Activated CD4-positive, CD25-positive, alpha-beta regulatory T cell (primary cell): ENCODE data around the gene ANO9.
A peak's percentile ranks its signal among the peaks of the same experiment; 100 is the strongest.
"Not testable (repeated sequence)": the region's sequence is repeated elsewhere in the genome, so short reads cannot be mapped to it uniquely, and the experiment has no call there.

Experiments
- DNase-seq, 4 experiments: peaks; one replicate each; lab custom pipeline; 2025; lab: John Stamatoyannopoulos, UW

ANO9 gene

DNA sequence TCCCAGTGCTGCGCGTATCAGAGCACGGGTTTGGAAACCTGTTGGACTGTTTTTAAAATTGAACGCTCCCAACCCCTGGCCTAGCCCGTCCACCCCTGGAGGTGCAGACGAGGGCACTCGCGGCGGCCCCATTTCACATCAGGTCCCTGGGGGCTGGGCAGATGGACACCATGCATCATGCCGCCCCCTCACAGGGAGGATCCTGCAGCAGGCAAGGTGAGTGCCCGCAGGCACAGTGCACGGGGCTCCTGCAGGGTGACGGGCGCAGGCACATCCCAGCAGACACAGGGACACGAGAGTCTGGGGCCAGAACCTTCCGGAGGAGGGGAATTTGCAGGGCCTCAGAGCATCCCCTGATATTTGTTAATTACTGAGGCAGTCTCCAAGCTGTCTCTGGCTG lies 7.3 kb downstream of the ANO9 start:
- DNase-seq: no peak

DNA sequence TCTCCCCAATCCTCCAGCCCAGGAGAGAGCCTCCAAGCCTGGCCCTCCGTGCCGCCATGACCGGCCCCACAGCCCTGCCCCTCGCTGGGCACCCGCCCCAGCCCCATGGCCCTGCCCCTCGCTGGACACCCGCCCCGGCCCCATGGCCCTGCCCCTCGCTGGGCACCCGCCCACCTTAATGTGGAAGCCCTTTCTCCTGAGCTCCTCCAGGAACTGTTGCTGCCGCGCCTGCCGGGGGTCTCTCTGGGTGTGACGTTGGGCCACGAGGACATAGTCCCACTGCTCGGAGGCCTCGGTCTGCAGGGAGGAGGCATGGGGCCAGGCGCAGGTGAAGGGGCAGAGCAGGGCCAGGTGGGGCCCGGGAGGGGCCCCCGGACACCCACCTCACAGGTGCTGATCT lies 8.2 kb downstream of the ANO9 start:
- DNase-seq: no peak

DNA sequence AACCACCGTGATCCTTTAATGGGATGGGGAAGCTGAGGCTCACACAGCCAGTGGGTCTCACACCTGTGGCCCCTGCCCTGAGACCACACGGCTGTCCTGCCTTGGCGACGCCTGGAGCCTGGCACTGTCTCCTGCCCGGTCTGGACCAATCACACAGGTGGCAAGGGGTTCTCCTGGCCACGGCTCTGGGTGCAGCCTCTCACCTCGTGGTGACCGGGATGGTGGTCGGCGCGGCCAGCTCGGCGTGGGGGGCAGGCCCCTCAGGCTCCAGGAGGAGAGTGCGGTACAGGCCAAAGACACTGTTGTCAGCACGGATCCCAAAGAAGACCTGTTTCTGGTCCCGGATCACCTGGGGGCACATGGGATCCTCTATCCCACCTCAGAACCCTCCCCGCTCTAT lies 8.7 kb downstream of the ANO9 start:
- no peak for DNase-seq

DNA sequence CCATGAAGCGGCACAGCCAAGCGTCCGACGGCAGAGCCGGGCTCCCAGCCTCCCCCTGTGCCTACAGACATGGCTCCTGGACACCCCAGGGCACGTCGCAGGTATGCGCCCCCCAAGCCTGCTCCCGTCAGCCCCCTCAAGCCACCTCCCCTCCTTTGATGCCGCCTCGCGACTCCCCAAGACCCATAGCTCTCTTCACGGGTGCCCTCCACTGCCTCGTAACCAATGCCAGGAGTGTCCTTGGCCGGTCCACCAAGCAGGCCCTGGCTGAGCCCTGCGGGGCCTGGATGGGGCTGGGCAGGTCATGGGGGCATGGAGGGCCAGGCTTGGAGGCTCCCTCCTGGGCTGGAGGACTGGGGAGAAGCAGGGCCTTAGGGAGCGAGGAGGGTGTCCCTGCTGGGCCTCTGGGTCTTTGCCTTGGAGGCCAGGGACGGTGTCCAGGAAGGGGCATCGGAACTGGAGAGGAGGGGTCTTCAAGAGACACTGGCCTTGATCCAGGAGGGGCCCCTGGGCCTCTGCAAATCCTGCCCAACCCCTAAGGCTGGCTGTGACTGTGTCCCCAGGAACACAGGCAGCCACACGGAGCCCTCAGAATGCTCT lies 9.2 kb downstream of the ANO9 start:
- DNase-seq: no peak

DNA sequence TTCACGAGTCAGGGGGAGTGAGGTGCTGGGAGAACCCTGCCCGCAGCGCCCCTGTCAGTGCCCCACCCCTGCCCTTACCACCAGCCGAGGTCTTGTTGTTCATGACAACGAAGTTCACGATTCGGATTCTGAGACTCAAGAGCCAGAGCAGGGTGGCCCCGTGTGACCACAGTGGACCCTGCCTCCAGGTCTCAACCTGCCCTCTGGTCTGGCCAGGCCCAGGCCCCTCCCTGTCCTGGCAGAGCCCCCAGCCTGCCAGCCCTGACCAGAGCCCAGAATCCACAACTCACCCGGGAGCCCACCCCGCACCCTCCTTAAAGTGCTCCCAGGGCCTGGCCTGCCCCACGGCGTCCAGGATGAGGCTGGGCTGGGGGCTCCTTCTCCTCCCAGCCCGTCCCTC lies 9.9 kb downstream of the ANO9 start:
- DNase-seq: no peak

DNA sequence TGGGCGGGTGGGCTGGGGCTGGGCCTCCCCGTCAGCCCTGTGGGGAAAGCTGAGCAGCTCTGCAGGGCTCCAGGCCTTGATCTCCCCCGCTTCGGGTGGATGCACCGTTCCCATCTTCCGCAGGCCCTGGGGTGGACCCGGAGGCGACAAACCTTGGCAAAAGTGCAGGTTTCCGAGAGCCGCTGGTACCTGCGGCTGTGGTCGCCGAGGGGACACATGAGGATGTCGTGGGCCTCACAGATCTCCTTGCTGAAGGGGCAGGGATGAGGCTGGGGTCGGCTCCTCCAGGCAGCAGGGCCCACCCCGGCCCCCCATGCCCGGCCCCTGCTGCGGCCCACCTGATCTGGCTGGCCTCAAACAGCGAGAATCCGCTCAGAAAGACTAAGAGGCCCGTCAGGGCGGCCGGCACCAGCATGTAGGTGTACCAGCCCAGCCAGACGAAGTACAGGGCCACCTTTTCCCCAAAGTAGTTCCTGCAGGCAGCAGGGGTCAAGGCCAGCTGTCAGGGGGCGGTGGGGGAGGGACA lies 11.8 kb downstream of the ANO9 start:
- DNase-seq: no peak

DNA sequence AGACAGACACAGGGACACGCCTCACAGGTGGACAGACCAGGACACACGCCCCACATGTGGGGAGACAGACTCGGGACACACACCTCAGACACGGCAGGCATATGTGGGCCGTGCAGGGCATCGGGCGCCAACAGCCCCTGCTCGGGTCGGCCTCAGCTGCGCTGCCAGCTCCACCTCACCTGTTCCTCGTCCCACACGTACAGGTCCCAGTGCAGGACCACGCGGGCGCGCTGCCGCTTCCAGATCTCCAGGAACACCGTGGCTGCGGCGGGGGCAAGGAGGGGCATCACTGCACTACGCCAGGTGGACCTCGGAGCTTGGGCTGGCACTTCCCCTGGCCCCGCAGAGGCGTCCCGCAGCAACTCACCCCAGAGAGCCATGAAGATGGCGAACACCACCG lies 12.4 kb downstream of the ANO9 start:
- DNase-seq: no peak

DNA sequence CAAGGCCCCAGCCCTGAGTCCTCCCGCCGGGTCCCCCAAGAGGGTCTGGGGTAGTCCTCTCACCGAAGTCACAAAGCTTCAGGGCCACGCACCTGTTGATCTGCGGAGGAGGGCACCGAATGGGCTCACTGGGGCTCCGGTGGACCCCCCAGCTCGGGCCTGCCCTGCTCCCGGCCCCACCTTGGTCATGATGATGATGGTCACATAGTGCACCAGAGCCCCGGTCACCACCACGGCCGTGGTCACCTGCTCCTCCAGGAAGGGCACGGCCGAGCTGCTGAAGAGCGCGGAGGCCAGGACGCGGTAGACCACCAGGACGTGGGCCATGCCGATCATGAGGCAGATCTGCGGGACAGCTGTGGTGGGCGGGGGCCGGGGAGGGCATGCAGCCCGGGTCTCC lies 13.5 kb downstream of the ANO9 start:
- no peak for DNase-seq

DNA sequence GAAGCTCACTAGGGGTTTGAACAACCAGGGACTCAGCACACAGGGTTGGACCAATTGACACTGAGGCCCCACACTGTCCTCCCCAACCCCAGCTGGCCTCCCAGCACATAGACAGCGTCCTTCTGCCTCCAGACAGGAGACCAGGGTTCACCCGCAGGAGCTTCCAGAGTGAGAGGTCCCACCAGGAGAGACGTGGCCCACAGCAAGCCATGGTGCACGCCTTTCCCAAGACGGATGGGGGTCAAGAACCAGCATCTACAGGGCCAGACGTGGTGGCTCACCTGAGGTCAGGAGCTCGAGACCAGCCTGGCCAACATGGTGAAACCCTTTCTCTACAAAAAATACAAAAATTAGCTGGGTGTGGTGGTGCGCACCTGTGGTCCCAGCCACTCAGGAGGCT lies 15.0 kb downstream of the ANO9 start:
- DNase-seq: no peak

DNA sequence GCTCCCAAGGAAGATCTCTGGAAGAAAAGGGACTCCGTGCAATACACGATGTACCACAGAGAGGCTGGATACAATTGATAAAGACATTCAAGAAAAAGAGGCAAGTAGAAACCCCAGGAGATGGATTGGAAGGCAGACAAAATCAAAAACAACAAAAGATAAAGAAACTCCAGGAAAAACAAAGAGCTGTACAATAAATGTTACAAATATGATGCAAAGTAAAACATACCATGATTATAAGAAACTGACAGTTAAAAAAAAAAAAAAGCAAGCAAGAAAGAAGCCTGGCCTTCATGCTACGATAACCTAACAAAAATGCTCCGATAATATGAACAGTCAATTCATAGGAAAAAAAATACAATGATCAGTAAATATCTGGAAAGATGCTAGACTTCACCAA lies 16.5 kb downstream of the ANO9 start:
- DNase-seq: no peak

DNA sequence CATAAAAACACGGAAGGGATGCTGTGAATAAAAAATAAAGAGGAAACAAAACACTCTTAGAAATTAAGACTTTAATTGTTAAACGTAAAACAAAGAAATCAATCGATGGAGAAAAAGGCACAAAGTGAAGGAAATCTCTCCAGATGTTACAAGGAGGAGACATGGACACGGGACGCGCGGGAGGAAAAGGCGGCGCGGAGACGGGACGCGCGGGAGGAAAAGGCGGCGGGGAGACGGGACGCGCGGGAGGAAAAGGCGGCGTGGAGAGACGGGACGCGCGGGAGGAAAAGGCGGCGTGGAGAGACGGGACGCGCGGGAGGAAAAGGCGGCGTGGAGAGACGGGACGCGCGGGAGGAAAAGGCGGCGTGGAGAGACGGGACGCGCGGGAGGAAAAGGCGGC lies 17.0 kb downstream of the ANO9 start:
- not testable (repeated sequence) for DNase-seq

DNA sequence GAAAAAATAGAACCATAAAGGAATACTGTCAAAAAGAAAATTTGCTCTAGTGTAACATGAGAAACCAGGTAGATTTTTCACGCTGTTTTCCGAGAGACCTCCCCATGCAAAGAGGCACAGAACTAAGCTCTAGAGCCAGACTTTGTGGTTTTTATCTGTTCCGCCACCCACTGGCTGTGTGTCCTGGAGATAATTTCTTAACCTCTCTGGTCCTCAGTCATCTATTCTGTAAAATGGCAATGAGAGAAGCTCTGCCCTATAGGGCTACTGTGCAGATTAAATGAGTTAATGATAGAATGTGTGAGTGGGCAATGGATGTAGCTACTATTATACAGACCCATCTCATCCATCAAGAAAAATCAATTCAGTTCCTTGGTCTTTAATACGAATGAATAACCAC lies 17.6 kb downstream of the ANO9 start:
- no peak for DNase-seq

DNA sequence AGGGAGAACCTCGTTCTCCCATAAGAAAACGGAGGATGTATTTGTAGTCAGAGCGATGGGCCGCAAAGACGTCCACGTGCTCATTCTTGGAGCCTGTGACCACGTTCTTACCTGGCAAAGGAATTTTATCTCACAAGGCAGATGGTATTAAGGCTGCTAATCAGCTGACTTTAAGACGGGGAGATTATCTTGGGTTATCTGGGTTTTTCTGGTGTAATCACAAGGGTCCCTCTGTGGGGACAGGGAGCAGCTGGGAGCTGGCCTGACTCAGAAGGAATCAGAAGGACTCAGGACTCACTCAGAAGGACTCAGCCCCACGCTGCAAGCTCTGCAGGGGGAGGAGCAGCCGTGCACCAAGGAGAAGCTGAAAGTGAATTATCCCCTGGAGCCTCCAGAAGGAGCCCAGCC lies 19.6 kb downstream of the ANO9 start:
- no peak for DNase-seq

DNA sequence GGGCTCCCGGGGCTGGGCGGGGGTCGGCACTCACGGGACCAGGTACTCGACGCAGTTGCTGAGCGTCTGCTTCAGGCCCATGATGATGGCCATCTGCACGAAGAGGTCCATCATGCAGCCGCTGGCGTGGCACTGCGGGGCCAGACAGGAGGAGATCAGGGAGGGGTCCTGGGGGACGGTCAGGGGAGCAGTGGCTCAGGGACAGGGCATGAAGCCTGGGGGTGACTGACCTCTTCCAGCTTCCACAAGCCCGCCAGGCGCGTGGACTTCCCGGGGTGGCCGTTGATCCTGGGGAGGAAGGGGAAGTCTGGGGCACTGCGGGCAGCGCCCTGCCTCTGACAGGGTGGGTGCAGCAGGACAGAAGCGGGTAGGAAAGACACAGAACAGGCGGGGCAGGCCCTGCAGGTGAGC lies 20.9 kb downstream of the ANO9 start:
- DNase-seq: no peak

DNA sequence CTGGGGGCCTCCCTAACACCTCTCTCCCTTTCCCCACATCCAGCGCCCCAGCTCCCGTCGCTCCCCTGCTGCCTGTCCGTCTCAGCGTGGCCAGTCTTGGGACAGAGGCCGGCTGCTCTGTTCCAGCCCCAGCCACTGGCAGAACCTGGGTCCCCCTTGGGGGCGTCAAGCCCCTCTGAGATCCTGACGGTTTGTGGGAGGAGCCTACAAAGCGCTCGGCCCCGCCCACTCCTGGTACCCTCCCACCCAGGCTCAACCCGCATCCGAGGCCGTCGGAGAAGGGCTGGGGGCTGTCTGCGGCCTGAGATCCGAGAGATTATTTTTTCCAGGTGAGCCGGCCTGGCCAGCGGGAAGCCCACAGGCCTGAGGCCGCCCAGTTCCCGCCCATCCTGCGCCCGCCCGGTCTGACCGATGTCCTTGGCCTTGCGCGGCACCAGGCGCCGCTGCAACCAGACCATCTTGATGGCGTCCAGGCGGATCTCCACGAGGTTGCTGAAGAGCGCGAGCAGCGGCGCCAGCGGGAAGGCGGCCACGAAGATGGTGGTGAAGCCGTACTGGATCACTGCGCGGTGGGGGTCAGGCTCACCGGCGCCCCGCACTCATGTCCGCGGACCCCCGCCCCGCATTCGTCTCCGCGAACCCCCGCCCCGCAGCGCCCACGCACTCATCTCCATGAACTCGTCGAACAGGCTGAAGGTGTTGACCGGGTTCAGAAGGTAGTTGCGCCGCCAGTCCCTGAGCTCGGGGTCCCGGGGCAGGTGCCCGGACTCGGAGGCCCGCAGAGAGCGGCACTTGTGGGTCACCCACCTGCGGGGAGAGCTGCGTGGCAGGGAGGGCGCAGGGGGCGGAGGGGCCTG lies 21.5 kb downstream of the ANO9 start:
- no peak for DNase-seq

DNA sequence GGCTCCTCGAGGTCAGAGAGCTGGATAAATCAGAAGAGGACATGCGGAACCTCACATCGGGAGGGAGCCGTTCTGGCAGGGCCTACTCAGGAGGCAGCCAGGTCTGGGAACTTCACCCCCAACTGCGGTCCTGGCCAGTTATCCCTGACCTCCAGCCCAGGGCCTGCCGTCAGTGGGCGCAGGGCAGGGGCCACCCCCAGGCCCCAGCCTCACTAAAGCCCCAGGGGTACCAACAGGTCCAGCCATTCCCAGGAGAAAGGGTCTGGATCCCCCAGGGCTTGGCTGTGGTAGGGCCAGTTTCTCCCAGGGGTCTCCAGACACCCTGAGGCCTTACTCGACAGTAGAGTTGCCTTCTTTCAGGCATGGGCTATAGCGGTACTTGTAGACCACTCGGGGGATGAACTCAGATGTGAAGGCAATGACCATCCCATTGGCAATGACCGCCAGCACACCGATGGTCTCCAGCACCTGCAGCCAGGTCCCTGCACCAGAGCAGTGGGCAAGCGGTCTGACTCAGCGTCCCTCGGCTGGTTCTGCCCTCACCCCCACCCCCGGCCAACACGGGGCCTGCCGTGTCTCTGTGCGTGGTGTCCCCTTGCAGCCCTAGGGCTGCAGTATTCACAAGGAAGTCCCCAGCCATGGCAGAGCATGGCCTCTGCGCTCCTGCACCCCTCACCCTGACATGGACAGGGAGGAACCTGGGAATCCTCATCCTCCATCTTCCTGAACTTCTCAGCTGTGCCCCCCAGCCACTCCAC lies 22.4 kb downstream of the ANO9 start:
- DNase-seq: no peak

DNA sequence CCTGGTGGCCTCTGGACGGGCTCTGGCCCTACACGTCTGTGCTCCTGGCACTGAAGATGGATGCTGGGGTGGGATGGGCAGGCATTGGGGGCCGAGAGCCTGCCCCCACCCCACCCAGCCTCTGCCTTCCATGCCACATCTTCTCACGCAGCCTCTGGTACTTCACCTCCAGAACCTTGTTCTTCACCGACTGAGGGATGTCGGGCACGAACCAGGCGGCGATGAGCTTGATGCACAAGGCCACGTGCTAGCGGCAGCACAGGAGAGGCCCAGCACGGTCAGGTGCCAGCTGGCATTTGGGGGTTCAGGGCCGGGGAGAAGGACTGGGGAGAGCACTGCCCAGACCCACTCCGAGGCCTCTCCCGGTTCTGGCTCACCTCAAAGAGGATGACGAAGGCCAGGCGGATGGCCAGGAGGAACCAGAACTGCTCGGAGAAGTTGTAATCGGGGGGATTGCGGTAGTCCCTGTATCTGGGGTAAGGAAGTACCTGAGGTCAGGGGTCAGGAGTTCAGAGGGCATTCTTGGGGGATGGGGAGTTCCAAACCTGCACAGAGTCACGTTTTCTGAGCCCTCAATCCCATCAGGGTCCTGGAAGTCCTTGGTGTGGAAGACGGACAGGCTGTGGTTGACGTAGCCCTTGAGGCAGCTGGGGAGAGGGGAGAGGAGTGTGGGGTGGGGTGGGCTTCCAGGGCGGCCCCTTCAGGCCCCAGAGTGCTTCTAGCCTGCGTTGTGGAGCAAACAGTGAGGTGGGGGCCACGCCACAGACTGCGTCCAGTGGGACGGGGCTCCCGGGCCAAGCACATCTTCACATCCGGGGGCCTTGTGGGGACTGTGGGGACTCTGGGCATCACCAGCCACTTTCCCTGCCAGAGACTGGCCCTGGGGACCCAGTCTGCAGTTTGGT lies 23.2 kb downstream of the ANO9 start:
- DNase-seq: no peak

DNA sequence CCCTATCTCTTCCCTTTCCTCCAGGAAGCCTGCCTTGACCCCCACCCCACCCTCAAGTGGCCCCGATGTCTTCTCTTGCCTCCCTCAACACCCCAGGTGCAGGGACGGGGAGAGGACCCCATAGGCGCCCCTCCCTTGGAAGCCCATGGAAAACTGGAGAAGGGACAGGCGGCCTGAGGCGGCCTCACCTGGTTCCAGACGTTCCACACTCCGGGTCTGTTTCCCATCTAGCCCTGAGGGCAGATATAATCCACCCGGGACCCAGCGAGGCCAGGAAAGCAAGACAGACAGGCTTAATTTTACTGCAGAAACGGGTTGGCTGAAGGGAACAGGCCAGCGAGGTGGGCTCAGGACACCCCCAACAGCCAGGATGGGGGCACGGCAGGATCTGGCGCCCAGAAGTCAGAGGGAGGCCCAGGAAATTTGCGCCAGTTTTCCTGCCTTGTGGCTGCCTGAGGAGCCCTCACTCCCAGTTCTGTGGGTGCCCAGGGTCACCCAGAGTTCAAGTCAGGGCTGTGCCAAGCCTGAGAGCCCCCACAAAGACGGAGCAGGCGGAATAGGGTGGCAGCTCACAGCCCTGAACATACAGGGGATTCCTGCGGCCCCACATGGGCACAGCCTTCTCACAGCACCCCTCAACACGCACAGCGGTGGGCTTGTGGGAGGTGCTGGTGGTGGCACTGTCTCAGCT lies 24.0 kb downstream of the ANO9 start:
- no peak for DNase-seq

DNA sequence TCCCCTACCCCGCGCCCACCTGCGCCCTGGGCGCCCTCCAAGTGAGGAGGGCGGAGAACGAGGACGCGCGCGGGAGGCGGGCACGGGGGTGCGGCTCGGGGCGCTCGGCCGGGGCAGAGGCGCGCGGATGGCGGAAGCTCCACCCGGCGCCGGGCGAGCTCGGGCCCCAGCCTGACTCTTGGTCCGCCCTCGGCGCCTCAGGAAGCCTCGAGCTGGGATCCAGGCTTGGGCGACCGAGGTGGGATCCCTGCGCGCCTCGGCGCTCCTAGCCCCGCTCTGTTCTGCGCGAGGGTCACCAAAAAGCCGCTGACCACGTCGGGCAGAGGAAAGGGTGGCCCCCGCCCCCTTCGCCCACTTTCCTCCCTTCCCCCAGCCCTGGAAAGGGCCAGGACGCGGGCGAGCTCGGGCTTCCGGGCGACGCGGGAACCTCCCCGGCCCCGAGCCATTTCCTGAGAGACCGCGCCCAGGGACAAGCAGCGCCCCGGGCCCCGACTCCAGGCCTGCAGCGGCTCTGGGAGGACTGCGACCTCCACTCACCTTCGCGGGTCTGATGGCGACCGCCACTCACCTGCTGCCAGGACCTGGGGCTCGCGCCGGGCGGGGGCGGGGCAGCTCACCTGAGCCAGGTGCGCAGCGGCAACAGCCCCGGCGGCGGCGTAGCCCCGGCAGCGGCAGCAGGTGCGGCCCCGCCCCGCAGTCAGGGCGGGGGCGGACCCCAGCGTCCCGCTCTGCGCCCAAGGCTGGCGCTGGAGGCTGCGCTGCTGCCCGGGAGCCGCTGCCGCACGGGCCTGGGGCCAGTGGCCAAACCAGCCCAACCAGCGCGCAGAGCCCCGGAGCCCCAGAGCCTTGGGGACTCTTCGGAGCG lies 24.8 kb downstream of the ANO9 start:
- DNase-seq: peak in 1 of 4 experiments; percentile 33
